Measurements from ENCODE around the gene CNN1. TPM values are rescaled to one million over a fixed set of nuclear protein-coding genes. Genes with fewer than 3 reads are reported as not detected.

The CNN1 gene
- total and polyA plus RNA-seq, 4 donors: 16.5 to 34.9 (median 22.5) TPM

DNA sequence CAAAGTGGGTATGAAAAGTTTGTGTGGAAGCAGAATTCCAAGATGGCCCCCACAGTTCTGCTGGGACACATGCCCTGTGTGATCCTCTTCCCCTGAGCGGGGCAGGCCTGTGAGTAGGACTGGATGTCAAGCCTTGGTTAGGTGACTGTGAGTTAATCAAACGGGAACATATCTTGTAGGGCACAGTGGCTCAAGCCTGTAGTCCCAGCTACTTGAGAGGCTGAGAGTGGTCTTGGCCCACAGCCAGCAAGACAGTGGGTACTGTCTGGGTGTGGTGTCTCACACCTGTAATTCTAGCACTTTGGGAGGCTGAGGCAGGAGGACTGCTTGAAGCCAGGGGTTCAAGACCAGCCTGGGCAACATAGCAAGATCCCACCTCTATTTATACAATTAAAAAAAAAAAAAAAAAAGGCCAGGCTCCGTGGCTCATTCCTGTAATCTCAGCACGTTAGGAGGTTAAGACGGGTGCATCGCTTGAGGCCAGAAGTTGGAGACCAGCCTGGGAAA, 39.4 kb upstream of the CNN1 start:
- no peak overlapping the region for H3K27ac ChIP-seq (ENCODE audit: low read depth in 1 of 2, low read length in 1 of 2)
- TF ChIP-seq, protein P1, sequence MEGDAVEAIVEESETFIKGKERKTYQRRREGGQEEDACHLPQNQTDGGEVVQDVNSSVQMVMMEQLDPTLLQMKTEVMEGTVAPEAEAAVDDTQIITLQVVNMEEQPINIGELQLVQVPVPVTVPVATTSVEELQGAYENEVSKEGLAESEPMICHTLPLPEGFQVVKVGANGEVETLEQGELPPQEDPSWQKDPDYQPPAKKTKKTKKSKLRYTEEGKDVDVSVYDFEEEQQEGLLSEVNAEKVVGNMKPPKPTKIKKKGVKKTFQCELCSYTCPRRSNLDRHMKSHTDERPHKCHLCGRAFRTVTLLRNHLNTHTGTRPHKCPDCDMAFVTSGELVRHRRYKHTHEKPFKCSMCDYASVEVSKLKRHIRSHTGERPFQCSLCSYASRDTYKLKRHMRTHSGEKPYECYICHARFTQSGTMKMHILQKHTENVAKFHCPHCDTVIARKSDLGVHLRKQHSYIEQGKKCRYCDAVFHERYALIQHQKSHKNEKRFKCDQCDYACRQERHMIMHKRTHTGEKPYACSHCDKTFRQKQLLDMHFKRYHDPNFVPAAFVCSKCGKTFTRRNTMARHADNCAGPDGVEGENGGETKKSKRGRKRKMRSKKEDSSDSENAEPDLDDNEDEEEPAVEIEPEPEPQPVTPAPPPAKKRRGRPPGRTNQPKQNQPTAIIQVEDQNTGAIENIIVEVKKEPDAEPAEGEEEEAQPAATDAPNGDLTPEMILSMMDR (IDR thresholded peaks at IDR 0.05; ENCODE audit: control extremely low read depth, extremely low read depth): no peak
- ATAC-seq (ENCODE audit: insufficient read depth, low FRiP score) (no peak), DNase-seq (no peak)
- WGBS, 2 donors: 83 to 89% methylated on average over 6 of the region's 6 CpGs
- no peak overlapping the region for H3K4me3 ChIP-seq
- no peaks in the 10 kb centered on the region for H3K4me1 ChIP-seq (ENCODE audit: control insufficient read depth in 5 of 5, insufficient read depth in 5 of 5, low read length in 5 of 5)
- no peaks in the 10 kb centered on the region for H3K9me3 ChIP-seq (ENCODE audit: control insufficient read depth in 4 of 4, insufficient read depth in 3 of 4, low read length in 3 of 4)
- peaks cover 0 to 22% (median 2%) of the 10 kb centered on the region in 4 donors for H3K36me3 ChIP-seq (ENCODE audit: control insufficient read depth in 4 of 4, insufficient read depth in 4 of 4, low read length in 4 of 4)
- no peaks in the 10 kb centered on the region for H3K27me3 ChIP-seq (ENCODE audit: control insufficient read depth in 3 of 3, insufficient read depth in 3 of 3, low read length in 2 of 3)
- H3K9ac ChIP-seq (ENCODE audit: insufficient read depth in 1 of 2, low read length in 2 of 2): no peak overlapping the region

DNA sequence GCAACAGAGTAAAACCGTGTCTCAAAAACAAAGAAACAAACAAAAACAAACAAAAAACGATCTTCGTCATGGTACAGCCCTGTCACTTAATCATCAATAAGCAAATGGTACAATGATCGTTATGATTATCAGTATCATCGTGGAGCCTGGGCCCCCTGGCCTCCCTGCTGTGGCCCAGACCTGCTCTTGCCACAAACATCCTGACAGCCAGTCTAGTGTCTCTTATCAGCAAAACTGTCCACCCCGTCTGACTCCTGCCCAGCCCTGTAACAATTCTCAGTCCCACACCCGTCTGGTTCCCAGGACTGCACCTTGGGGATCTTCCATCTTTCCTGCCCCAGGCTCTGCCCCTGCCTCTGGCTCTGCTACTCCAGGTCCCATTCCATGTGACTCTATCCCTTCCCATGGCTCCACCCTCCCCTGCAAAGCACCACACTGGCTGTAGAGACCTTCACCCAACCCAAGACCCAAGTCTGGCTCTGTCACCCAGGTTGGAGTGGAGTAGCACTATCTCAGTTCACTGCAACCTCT, 38.7 kb upstream of the CNN1 start:
- 73 to 87% methylated on average over 7 of the region's 7 CpGs for WGBS, 2 donors
- H3K9me3 ChIP-seq (ENCODE audit: control insufficient read depth in 4 of 4, insufficient read depth in 3 of 4, low read length in 3 of 4): no peaks in the 10 kb centered on the region
- H3K4me1 ChIP-seq (ENCODE audit: control insufficient read depth in 5 of 5, insufficient read depth in 5 of 5, low read length in 5 of 5): no peaks in the 10 kb centered on the region
- no peak for DNase-seq
- no peak for ATAC-seq (ENCODE audit: insufficient read depth, low FRiP score)
- no peak overlapping the region for H3K9ac ChIP-seq (ENCODE audit: insufficient read depth in 1 of 2, low read length in 2 of 2)
- H3K27ac ChIP-seq (ENCODE audit: low read depth in 1 of 2, low read length in 1 of 2): no peak overlapping the region
- peaks cover 0 to 18% (median 0%) of the 10 kb centered on the region in 4 donors for H3K36me3 ChIP-seq (ENCODE audit: control insufficient read depth in 4 of 4, insufficient read depth in 4 of 4, low read length in 4 of 4)
- no peaks in the 10 kb centered on the region for H3K27me3 ChIP-seq (ENCODE audit: control insufficient read depth in 3 of 3, insufficient read depth in 3 of 3, low read length in 2 of 3)
- TF ChIP-seq, protein P1 (IDR thresholded peaks at IDR 0.05; ENCODE audit: control extremely low read depth, extremely low read depth): no peak
- no peak overlapping the region for H3K4me3 ChIP-seq

DNA sequence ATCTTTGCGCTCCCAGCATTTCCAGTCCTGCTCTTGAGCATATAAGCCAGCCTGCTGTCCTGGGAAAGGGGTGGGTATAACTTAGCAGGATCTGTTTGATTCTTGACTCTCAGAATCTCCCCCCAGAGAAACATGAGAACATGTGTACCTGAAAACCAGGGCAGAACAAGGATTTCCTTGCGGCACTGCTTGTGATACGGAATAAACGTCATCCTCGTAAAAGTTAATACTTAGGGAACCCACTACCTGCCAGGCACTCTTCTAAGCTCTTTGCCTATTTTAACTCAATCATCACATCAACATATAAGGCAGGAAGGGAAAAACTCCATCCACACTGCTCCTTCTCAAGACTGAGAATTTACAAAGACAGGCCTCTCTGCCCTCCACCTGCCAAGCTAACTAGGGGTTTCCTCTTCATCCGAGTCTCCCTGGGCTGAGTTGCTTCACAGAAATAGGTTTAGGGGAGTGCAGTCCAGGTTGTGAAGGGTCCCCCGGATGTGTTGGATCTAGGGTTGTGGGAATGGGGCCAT, 34.1 kb upstream of the CNN1 start:
- DNase-seq: no peak
- H3K4me1 ChIP-seq (ENCODE audit: control insufficient read depth in 5 of 5, insufficient read depth in 5 of 5, low read length in 5 of 5): peaks cover 0 to 7% (median 0%) of the 10 kb centered on the region in 5 donors
- no peaks in the 10 kb centered on the region for H3K9me3 ChIP-seq (ENCODE audit: control insufficient read depth in 4 of 4, insufficient read depth in 3 of 4, low read length in 3 of 4)
- H3K9ac ChIP-seq (ENCODE audit: insufficient read depth in 1 of 2, low read length in 2 of 2): peak overlapping the region in 1 of 2 donors; percentile 76
- peak overlapping the region; percentile 70 to 77 for H3K27ac ChIP-seq (ENCODE audit: low read depth in 1 of 2, low read length in 1 of 2)
- TF ChIP-seq, protein P1 (IDR thresholded peaks at IDR 0.05; ENCODE audit: control extremely low read depth, extremely low read depth): no peak
- H3K36me3 ChIP-seq (ENCODE audit: control insufficient read depth in 4 of 4, insufficient read depth in 4 of 4, low read length in 4 of 4): peaks cover 0 to 6% (median 0%) of the 10 kb centered on the region in 4 donors
- peak overlapping the region; percentile 12 for H3K4me3 ChIP-seq
- WGBS, 2 donors: 49 to 52% methylated on average over 7 of the region's 7 CpGs
- no peak for ATAC-seq (ENCODE audit: insufficient read depth, low FRiP score)
- no peaks in the 10 kb centered on the region for H3K27me3 ChIP-seq (ENCODE audit: control insufficient read depth in 3 of 3, insufficient read depth in 3 of 3, low read length in 2 of 3)

Data from lung (tissue), 12 donors.